ENCODE measurements around the gene THTPA. TPM values are rescaled to one million over a fixed set of nuclear protein-coding genes. Genes with fewer than 3 reads are reported as not detected.

The THTPA gene
- total and polyA plus RNA-seq, 10 donors, result 4.5 to 25.4 (median 17.8) TPM

GRCh38 chr14:23601424-23601823 is 45.4 kb downstream of the THTPA start:
- Histone ChIP-seq H3K9me3 (peaks cover 0 to 12% (median 8%) of the 10 kb centered on the region in 8 donors), H3K27ac (no peak overlapping the region), H3K4me3 (no peak overlapping the region), H3K36me3 (no peaks in the 10 kb centered on the region), H3K27me3 (replicated peaks in 1 of 7) (no peaks in the 10 kb centered on the region), H3K4me1 (no peaks in the 10 kb centered on the region)
- no peak for DNase-seq
- intact Hi-C loops (cut with DNase I; ENCODE audit: low total_unique reads), result no loop called here
- no peak for TF ChIP-seq CTCF (IDR thresholded peaks at IDR 0.05 in 8 of 11, conservative IDR thresholded peaks at IDR 0.05 in 3 of 11)
- no peak for TF ChIP-seq POLR2A (IDR thresholded peaks at IDR 0.05)
- TF ChIP-seq POLR2AphosphoS5 (IDR thresholded peaks at IDR 0.05), result no peak

GRCh38 chr14:23601845-23602180 is 45.7 kb downstream of the THTPA start:
- 54 to 73% (median 60%) methylated on average over 1 of the region's 1 CpG for WGBS, 5 donors
- TF ChIP-seq CTCF (IDR thresholded peaks at IDR 0.05 in 8 of 11, conservative IDR thresholded peaks at IDR 0.05 in 3 of 11), result no peak
- no peak for TF ChIP-seq POLR2A (IDR thresholded peaks at IDR 0.05)
- no peak overlapping the region for H3K27ac ChIP-seq

GRCh38 chr14:23602181-23603095 is 46.4 kb downstream of the THTPA start:
- Histone ChIP-seq H3K27ac (no peak overlapping the region), H3K4me1 (no peaks in the 10 kb centered on the region), H3K36me3 (no peaks in the 10 kb centered on the region), H3K9me3 (peaks cover 0 to 12% (median 8%) of the 10 kb centered on the region in 8 donors), H3K27me3 (replicated peaks in 1 of 7) (no peaks in the 10 kb centered on the region), H3K4me3 (no peak overlapping the region)
- 83 to 92% (median 87%) methylated on average over 12 of the region's 12 CpGs for WGBS, 5 donors
- DNase-seq, result no peak
- intact Hi-C loops (cut with DNase I; ENCODE audit: low total_unique reads), result no loop called here
- TF ChIP-seq POLR2A (IDR thresholded peaks at IDR 0.05) (no peak), POLR2AphosphoS5 (IDR thresholded peaks at IDR 0.05) (no peak), CTCF (IDR thresholded peaks at IDR 0.05 in 8 of 11, conservative IDR thresholded peaks at IDR 0.05 in 3 of 11) (no peak)

More at GRCh38 chr14:23601845-23602180, 45.7 kb downstream of the THTPA start:
- intact Hi-C loops (cut with DNase I; ENCODE audit: low total_unique reads), result no loop called here
- no peak for DNase-seq
- no peaks in the 10 kb centered on the region for H3K27me3 ChIP-seq (replicated peaks in 1 of 7)
- H3K4me1 ChIP-seq, result no peaks in the 10 kb centered on the region
- no peaks in the 10 kb centered on the region for H3K36me3 ChIP-seq
- peaks cover 0 to 12% (median 8%) of the 10 kb centered on the region in 8 donors for H3K9me3 ChIP-seq
- H3K4me3 ChIP-seq, result no peak overlapping the region

- WGBS, 5 donors, result 72 to 90% (median 82%) methylated on average over 2 of the region's 2 CpGs
- Histone ChIP-seq H3K27me3 (replicated peaks in 1 of 7) (no peaks in the 10 kb centered on the region), H3K4me3 (no peak overlapping the region), H3K36me3 (no peaks in the 10 kb centered on the region), H3K27ac (no peak overlapping the region), H3K4me1 (no peaks in the 10 kb centered on the region), H3K9me3 (peaks cover 0 to 12% (median 8%) of the 10 kb centered on the region in 8 donors)
- DNase-seq, result no peak
- intact Hi-C loops (cut with DNase I; ENCODE audit: low total_unique reads), result no loop called here
- TF ChIP-seq CTCF (IDR thresholded peaks at IDR 0.05 in 8 of 11, conservative IDR thresholded peaks at IDR 0.05 in 3 of 11), result no peak
- TF ChIP-seq POLR2AphosphoS5 (IDR thresholded peaks at IDR 0.05), result no peak
- TF ChIP-seq POLR2A (IDR thresholded peaks at IDR 0.05), result no peak
These were observed 47.0 kb downstream of the THTPA start for GRCh38 chr14:23603103-23603502.

Data from spleen (tissue), 11 donors.